Brain microvascular endothelial cell (primary cell): ENCODE measurements around the gene GFOD2.
A peak's percentile ranks its signal among the peaks of the same experiment; 100 is the strongest.

Source experiments
- DNase-seq: peaks from one replicate; pipeline ENCODE4 v3.0.0-alpha.2; 2020
- H3K27ac ChIP-seq: fragments of 250-450 bp; sonication (Bioruptor Pico); 2 replicates; pipeline ENCODE4 v1.5.1; 2020; ENCODE audit warnings: mild to moderate bottlenecking, moderate library complexity
- H3K27me3 ChIP-seq: fragments of 250-450 bp; sonication (Bioruptor Pico); replicated peaks from 2 replicates; pipeline ENCODE4 v1.5.1; 2020; ENCODE audit warnings: mild to moderate bottlenecking
- H3K36me3 ChIP-seq: fragments of 250-450 bp; sonication (Bioruptor Pico); replicated peaks from 2 replicates; pipeline ENCODE4 v1.5.1; 2020; ENCODE audit warnings: mild to moderate bottlenecking
- H3K4me3 ChIP-seq: 2 replicates; pipeline ENCODE4 v1.5.1; 2011; ENCODE audit warnings: low read depth, mild to moderate bottlenecking, control low read depth, low read length, moderate library complexity
- in situ Hi-C: cut with HindIII; loops from 2 replicates; pipeline ENCODE4 v1.10.0; 2017; ENCODE audit warnings: low sequenced_read_pairs, low pct_ligation_motif_present
- TF ChIP-seq, protein P1 (sequence below): IDR thresholded peaks from 2 replicates; pipeline ENCODE4 v1.5.1; 2011; ENCODE audit warnings: low read depth, mild to moderate bottlenecking, moderate library complexity, low read length, control low read depth, inconsistent platforms; ENCODE audit errors: missing control alignments

GFOD2 gene

DNA sequence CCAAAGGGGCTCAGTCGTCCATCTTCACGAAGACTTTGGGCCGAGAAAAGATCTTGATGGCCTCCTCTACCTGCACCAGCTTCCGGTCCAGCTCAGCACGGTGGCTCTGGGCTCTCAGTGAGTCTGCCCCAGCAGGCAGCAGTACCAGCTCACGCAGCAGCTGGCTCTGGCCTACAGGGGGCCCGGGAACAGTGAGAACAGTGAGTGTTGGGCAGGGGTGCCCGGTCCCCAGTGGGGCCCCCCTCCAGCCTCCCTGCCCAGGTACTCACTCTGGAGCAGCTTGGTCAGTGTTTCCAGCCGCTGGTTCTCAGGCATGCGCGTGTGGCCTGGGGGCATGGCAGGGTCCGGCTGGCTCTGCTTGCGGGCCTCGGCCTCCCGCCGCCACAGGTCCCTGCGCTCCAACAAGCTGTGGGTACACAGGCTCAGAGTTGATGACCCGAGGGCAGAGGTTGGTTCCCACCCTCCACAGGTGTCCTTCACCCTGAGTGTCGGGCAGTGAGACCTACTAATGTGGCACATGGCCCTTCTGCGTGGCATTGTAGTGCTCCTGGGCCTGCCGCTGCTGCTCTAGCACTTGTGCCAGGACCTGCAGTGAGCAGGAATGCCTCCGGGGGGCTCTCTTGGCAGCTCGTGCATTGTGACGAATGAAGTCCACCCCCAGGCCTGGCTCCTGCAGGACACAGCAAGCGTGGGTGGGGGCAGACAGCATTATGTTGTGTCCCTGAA is 55.8 kb downstream of the GFOD2 start:
- DNase-seq: peak; percentile 19
- in situ Hi-C loops: no loop called here
- H3K27ac ChIP-seq: no peak overlapping the region
- H3K4me3 ChIP-seq: no peak overlapping the region
- no peaks in the 10 kb centered on the region for H3K27me3 ChIP-seq
- H3K36me3 ChIP-seq: no peaks in the 10 kb centered on the region
- TF ChIP-seq, protein P1, sequence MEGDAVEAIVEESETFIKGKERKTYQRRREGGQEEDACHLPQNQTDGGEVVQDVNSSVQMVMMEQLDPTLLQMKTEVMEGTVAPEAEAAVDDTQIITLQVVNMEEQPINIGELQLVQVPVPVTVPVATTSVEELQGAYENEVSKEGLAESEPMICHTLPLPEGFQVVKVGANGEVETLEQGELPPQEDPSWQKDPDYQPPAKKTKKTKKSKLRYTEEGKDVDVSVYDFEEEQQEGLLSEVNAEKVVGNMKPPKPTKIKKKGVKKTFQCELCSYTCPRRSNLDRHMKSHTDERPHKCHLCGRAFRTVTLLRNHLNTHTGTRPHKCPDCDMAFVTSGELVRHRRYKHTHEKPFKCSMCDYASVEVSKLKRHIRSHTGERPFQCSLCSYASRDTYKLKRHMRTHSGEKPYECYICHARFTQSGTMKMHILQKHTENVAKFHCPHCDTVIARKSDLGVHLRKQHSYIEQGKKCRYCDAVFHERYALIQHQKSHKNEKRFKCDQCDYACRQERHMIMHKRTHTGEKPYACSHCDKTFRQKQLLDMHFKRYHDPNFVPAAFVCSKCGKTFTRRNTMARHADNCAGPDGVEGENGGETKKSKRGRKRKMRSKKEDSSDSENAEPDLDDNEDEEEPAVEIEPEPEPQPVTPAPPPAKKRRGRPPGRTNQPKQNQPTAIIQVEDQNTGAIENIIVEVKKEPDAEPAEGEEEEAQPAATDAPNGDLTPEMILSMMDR: peak; percentile 62

GRCh38 chr16:67662653-67663010 is 56.5 kb downstream of the GFOD2 start:
- in situ Hi-C loops: no loop called here
- Histone ChIP-seq H3K27ac (no peak overlapping the region), H3K4me3 (no peak overlapping the region), H3K27me3 (no peaks in the 10 kb centered on the region), H3K36me3 (no peaks in the 10 kb centered on the region)
- no peak for DNase-seq
- TF ChIP-seq, protein P1: no peak

- Histone ChIP-seq H3K27ac (no peak overlapping the region), H3K4me3 (no peak overlapping the region), H3K27me3 (no peaks in the 10 kb centered on the region), H3K36me3 (no peaks in the 10 kb centered on the region)
- TF ChIP-seq, protein P1: no peak
- in situ Hi-C loops: no loop called here
- no peak for DNase-seq
Measured at GRCh38 chr16:67661886-67662652, 57.0 kb downstream of the GFOD2 start.

DNA sequence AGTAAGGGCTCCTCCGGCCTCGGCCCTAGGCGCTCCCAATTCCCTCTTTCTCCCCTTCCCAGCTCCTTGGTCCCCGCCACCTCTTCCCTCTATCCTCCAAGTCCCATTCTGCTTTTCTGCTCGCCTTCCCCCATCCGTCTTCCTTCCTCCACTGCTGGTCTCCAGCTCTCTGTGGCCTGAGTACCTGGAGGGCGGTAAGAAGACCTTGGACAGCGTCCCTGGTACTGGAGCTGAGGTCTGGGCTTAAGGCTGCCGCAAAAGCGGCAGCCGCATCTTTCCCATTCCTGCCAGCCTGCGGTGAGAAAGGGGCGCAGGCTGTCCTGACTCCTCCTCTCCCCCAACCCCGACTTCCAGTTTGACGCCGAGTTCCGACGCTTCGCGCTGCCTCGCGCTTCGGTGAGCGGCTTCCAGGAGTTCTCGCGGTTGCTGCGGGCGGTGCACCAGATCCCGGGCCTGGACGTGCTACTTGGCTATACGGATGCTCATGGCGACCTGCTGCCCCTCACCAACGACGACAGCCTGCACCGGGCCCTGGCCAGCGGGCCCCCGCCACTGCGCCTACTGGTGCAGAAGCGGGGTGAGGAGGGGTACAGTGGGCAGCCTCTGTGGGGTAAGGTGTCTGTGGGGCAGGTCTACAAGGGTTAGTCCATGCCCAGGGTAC is 57.9 kb downstream of the GFOD2 start:
- H3K27ac ChIP-seq: no peak overlapping the region
- no peaks in the 10 kb centered on the region for H3K36me3 ChIP-seq
- H3K4me3 ChIP-seq: peak overlapping the region; percentile 85
- in situ Hi-C loops: no loop called here
- TF ChIP-seq, protein P1: no peak
- no peaks in the 10 kb centered on the region for H3K27me3 ChIP-seq
- DNase-seq: peak; percentile 25

DNA sequence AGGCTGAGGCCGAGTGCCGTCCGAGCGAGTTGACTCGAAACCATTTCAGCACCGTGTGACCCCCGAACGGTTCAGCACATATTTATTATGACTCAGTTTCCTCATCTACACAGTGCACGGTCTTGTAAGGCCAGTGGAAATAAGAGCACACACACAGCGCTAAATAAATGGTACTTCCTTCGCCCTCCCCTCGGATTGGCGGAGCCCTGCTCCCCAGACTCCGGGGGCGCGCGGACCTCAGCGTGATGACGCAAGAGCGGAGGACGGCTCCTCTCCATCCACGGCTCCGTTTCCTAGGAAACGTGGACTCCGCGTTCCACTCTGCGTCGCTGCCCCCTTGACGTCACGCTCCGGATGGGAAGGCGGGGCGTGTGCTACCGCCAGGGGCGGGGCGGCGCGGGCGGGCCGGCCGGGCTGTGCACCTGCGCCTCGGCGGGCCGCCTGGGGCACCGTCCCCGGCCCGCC is 58.5 kb downstream of the GFOD2 start, which contains the start of gene PARD6A:
Gene PARD6A (plus strand): TSS at position 397 of the 465 bp plus-strand sequence. CDS start 79 bp downstream, outside the sequence.
- DNase-seq: peak; percentile 89
- Histone ChIP-seq H3K27me3 (no peaks in the 10 kb centered on the region), H3K4me3 (peak within 1 kb of the TSS; percentile 85), H3K36me3 (no peaks in the 10 kb centered on the region), H3K27ac (peak within 1 kb of the TSS; percentile 78)
- in situ Hi-C loops: no loop called here
- TF ChIP-seq, protein P1: no peak
